H4 (cell line): Measurements from ENCODE around the gene SYNJ2. TPM values are rescaled to one million over a fixed set of nuclear protein-coding genes. Genes with fewer than 3 reads are reported as not detected.

Experiments used
- DNase-seq: peaks from one replicate; pipeline ENCODE4 v3.0.0-alpha.2; 2015; ENCODE audit warnings: low spot score
- total RNA-seq: library from RNA; depleted of rRNA; stranded (reverse); fragments of >200 nt; shearing (Covaris generic); gene quantifications from 2 replicates; pipeline ENCODE4 v1.2.3, GENCODE V29; 2014

Gene SYNJ2
- total RNA-seq, 1 experiment from 2014 or later, result 20.6 TPM

- no peak for DNase-seq
Observed at GRCh38 chr6:158056804-158057203, 75.1 kb downstream of the SYNJ2 start.

GRCh38 chr6:158057213-158057987 is 75.7 kb downstream of the SYNJ2 start:
- DNase-seq, result peak; percentile 29

- no peak for DNase-seq
Observed at GRCh38 chr6:158058171-158058651, 76.5 kb downstream of the SYNJ2 start.

- DNase-seq, result no peak
Observed at GRCh38 chr6:158059108-158059507, 77.4 kb downstream of the SYNJ2 start.

GRCh38 chr6:158060455-158061360 is 79.0 kb downstream of the SYNJ2 start:
- peak; percentile 59 for DNase-seq

GRCh38 chr6:158061361-158061708 is 79.7 kb downstream of the SYNJ2 start:
- DNase-seq, result no peak

- no peak for DNase-seq
Observed at GRCh38 chr6:158061709-158062461, 80.2 kb downstream of the SYNJ2 start.

GRCh38 chr6:158063736-158064135 is 82.1 kb downstream of the SYNJ2 start:
- no peak for DNase-seq

GRCh38 chr6:158064725-158065251 is 83.1 kb downstream of the SYNJ2 start:
- DNase-seq, result no peak

GRCh38 chr6:158066136-158066781 is 84.6 kb downstream of the SYNJ2 start:
- DNase-seq, result no peak

- DNase-seq, result peak; percentile 27
Observed at GRCh38 chr6:158067436-158068015, 85.9 kb downstream of the SYNJ2 start.

GRCh38 chr6:158068156-158068892 is 86.7 kb downstream of the SYNJ2 start:
- no peak for DNase-seq

GRCh38 chr6:158068893-158069799 is 87.5 kb downstream of the SYNJ2 start:
- DNase-seq, result peak; percentile 72

GRCh38 chr6:158069800-158070195 is 88.1 kb downstream of the SYNJ2 start:
- DNase-seq, result no peak

- no peak for DNase-seq
Observed at GRCh38 chr6:158070513-158070912, 88.8 kb downstream of the SYNJ2 start.

- no peak for DNase-seq
Observed at GRCh38 chr6:158071121-158072082, 89.7 kb downstream of the SYNJ2 start.

- peak; percentile 32 for DNase-seq
Observed at GRCh38 chr6:158072083-158072721, 90.5 kb downstream of the SYNJ2 start.
